ENCODE data around the gene STK17B.

- TF ChIP-seq POLR2A (IDR thresholded peaks at IDR 0.05) (no peak), CTCF (IDR thresholded peaks at IDR 0.05 in 8 of 11, conservative IDR thresholded peaks at IDR 0.05 in 3 of 11) (no peak), POLR2AphosphoS5 (IDR thresholded peaks at IDR 0.05) (no peak)
Observed at GRCh38 chr2:196160946-196161345, 10.4 kb downstream of the STK17B start.
